Kidney epithelial cell (primary cell): Measurements from ENCODE around the gene FYN. TPM values are rescaled to one million over a fixed set of nuclear protein-coding genes. Genes with fewer than 3 reads are reported as not detected.

Experiments used
- DNase-seq: peaks from one replicate; pipeline ENCODE4 v3.0.0-alpha.2; 2010; ENCODE audit warnings: low read depth
- H3K27me3 ChIP-seq: 2 replicates; pipeline ENCODE4 v1.6.0; 2011; ENCODE audit warnings: low read length; ENCODE audit not compliant: control insufficient read depth, insufficient read depth
- H3K36me3 ChIP-seq: 2 replicates; pipeline ENCODE4 v1.5.1; 2011; ENCODE audit warnings: low read length; ENCODE audit not compliant: control insufficient read depth, insufficient read depth
- H3K4me3 ChIP-seq: 2 replicates; pipeline ENCODE4 v1.5.1; 2011; ENCODE audit warnings: low read depth, mild to moderate bottlenecking, control low read depth, low read length
- CTCF ChIP-seq: IDR thresholded peaks from 2 replicates; pipeline ENCODE4 v1.5.1; 2011; ENCODE audit warnings: mild to moderate bottlenecking, moderate library complexity, low read length, control low read depth, inconsistent platforms; ENCODE audit not compliant: insufficient read depth, poor library complexity, severe bottlenecking
- total RNA-seq: library from RNA; depleted of rRNA; stranded (reverse); fragments of >200 nt; gene quantifications from 2 replicates; pipeline ENCODE4 v1.2.3, GENCODE V29; 2015

Gene FYN
- total RNA-seq, 1 donor from 2014 or later = 133 TPM

DNA sequence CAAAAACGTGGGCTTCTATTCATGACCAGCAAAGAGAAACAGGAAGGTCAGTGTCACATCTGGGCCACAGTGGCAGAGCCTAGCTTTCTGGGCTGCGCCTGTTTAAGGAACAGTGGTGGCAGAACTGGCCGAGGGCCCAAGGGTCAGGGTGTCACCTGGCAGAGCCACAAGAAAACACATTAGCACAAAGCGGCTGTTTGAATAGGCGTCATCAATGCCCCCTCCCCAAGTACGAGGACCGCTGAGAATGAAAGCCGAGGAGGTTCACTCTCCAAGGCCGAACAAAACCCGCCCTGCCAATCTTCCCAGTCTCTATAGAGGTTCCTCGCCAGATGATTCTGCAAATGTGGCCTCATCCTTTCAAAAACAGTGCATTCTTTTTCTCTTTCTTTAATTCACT is 142.4 kb downstream of the FYN start:
- no peak for TF ChIP-seq CTCF
- H3K4me3 ChIP-seq = no peak overlapping the region
- no peaks in the 10 kb centered on the region for H3K27me3 ChIP-seq
- H3K36me3 ChIP-seq = no peaks in the 10 kb centered on the region
- no peak for DNase-seq

- no peak overlapping the region for H3K4me3 ChIP-seq
- no peaks in the 10 kb centered on the region for H3K27me3 ChIP-seq
- no peak for TF ChIP-seq CTCF
- H3K36me3 ChIP-seq = no peaks in the 10 kb centered on the region
- DNase-seq = no peak
Observed at GRCh38 chr6:111727802-111728201, 145.4 kb downstream of the FYN start.

- no peak for DNase-seq
- Histone ChIP-seq H3K27me3 (no peaks in the 10 kb centered on the region), H3K36me3 (no peaks in the 10 kb centered on the region), H3K4me3 (no peak overlapping the region)
- no peak for TF ChIP-seq CTCF
Observed at GRCh38 chr6:111727041-111727440, 146.2 kb downstream of the FYN start.

GRCh38 chr6:111725446-111726112 is 147.7 kb downstream of the FYN start:
- no peaks in the 10 kb centered on the region for H3K36me3 ChIP-seq
- DNase-seq = no peak
- H3K27me3 ChIP-seq = no peaks in the 10 kb centered on the region
- no peak for TF ChIP-seq CTCF
- H3K4me3 ChIP-seq = no peak overlapping the region

- Histone ChIP-seq H3K27me3 (no peaks in the 10 kb centered on the region), H3K36me3 (no peaks in the 10 kb centered on the region), H3K4me3 (no peak overlapping the region)
- TF ChIP-seq CTCF = no peak
- DNase-seq = no peak
Observed at GRCh38 chr6:111724505-111724904, 148.7 kb downstream of the FYN start.

DNA sequence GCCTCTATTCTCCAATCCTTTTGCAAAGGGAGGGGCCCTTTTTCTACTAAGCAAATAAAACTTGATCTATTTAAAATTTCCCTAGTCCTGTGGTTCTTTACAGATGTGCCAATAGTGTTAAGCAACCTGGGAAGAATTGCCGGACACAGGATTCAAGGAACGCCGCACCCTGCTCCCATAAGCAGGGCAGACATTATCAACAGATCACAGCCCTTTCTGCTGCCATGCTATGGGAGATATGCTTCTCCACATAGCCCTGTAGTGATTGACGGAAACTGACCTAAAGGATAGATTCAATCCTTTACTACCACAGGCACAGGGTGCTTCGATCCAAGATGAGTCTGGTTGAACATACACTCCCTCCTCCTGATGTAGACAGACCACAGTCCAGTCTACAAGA is 149.2 kb downstream of the FYN start:
- Histone ChIP-seq H3K36me3 (no peaks in the 10 kb centered on the region), H3K4me3 (no peak overlapping the region)

More for the DNA sequence above, 149.2 kb downstream of the FYN start:
- no peaks in the 10 kb centered on the region for H3K27me3 ChIP-seq
- no peak for TF ChIP-seq CTCF
- DNase-seq = no peak
